ENCODE data around the gene DPM1.

The DPM1 gene

DNA sequence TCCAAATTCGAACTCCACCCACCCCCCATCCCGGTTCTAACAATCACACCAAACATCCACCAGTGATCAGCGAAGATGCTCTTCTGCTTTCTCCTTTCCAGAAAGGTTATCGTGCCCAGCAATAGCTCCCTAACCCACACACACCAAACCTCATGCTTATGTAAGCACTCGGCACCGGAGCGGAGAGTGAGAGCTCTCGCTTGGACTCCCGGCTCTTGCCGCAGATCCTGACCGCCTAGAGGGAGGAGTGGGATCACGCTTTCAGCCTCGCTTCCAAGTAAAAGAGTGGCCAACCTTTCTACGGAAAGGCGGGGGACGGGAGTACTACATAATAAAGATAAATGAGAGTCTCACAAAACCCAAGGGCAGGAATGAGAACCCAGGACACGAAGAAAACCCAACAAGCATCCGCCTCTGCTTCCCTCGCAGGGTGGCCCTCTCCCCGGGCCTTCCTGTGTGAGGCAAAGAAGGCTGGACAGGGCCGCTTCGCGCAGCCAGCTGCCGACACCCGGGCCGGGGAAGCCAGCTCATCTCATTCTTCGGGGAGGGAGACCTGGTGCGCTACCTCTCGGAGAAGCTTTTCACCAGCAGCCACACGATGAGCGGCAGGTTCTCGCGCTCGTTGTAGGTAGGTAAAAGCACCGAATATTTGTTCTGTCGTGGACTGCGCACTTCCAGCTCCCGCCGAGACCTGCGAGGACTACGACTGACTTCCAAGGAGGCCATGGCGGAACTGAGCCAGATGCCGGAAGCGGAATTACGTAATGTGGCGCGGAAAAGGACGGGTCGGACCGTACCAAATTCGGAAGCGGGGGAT is at the start of gene DPM1:
TSS of gene DPM1 (minus strand) at position 735 of the 817 bp plus-strand sequence. CDS start at position 726, 9 bp downstream.
- no peak for DNase-seq (ENCODE audit: extremely low read depth, low read depth)
- peak within 1 kb of the TSS; percentile 99 for H3K4me3 ChIP-seq (replicated peaks; ENCODE audit: low read depth, low read length)
- TF ChIP-seq, protein P1, sequence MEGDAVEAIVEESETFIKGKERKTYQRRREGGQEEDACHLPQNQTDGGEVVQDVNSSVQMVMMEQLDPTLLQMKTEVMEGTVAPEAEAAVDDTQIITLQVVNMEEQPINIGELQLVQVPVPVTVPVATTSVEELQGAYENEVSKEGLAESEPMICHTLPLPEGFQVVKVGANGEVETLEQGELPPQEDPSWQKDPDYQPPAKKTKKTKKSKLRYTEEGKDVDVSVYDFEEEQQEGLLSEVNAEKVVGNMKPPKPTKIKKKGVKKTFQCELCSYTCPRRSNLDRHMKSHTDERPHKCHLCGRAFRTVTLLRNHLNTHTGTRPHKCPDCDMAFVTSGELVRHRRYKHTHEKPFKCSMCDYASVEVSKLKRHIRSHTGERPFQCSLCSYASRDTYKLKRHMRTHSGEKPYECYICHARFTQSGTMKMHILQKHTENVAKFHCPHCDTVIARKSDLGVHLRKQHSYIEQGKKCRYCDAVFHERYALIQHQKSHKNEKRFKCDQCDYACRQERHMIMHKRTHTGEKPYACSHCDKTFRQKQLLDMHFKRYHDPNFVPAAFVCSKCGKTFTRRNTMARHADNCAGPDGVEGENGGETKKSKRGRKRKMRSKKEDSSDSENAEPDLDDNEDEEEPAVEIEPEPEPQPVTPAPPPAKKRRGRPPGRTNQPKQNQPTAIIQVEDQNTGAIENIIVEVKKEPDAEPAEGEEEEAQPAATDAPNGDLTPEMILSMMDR (IDR thresholded peaks at IDR 0.05; ENCODE audit: low read depth, low read length, missing control alignments), result no peak

DNA sequence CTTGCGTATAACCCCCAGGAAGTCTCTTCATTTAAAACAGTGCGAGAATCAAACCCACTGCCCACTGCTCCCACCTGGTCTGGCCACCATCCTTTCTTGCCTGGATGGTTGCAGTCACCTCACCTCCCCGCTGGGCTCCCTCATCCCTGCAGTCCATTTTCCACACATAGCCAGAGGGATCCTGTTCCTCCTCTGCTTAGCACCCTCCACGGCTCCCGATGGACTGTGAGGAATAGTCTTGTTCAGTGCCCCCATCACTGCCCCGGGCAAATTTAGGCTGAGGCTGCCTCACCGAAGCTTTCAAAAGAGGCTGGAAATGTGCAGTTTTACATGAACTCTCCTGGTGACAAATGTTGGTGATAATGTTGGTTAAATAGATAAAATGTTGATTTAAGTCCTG is 46.9 kb upstream of the DPM1 start:
- TF ChIP-seq, protein P1 (IDR thresholded peaks at IDR 0.05; ENCODE audit: low read depth, low read length, missing control alignments), result no peak
- no peak overlapping the region for H3K4me3 ChIP-seq (replicated peaks; ENCODE audit: low read depth, low read length)
- no peak for DNase-seq (ENCODE audit: extremely low read depth, low read depth)

DNA sequence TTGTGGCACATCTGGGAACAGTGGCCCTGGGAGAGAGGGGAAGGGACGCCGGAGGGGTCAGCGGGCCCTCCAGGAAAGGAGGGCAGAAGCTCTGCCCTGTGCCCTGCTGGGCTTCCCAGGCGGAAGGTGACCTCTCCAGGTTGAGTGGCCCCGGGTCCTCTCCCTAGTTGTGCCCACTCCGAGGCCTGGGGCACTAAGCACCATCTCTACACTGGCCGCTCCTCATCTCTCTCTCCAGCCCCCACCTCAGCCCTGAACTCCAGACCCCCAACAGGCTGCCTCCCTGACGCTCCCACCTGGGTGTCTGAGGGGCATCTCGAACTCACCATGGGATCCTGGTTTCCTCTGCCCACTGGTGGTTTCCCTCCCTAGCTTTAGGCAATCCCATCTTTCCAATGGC is 46.4 kb upstream of the DPM1 start:
- no peak overlapping the region for H3K4me3 ChIP-seq (replicated peaks; ENCODE audit: low read depth, low read length)
- DNase-seq (ENCODE audit: extremely low read depth, low read depth), result no peak
- TF ChIP-seq, protein P1 (IDR thresholded peaks at IDR 0.05; ENCODE audit: low read depth, low read length, missing control alignments), result no peak

DNA sequence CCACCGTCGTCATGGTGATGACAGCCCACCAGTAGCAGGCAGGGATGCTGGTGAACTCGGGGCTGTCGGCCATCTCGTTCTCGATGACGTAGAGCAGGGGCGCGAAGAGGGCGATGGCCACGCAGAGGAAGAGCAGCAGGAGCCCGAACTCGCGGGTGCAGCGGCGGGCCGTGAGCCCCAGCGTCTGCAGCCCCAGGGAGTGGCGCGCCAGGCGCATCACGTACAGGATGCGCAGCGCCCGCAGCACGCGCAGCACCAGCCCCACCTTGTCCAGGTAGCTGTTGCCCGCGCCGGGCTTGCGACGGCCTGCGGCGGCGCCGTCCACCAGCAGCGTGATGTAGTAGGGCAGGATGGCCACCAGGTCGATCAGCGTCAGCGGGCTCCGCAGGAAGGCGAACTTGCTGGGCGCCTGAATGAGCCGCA is 46.0 kb upstream of the DPM1 start:
- H3K4me3 ChIP-seq (replicated peaks; ENCODE audit: low read depth, low read length), result no peak overlapping the region
- TF ChIP-seq, protein P1 (IDR thresholded peaks at IDR 0.05; ENCODE audit: low read depth, low read length, missing control alignments), result no peak
- no peak for DNase-seq (ENCODE audit: extremely low read depth, low read depth)

DNA sequence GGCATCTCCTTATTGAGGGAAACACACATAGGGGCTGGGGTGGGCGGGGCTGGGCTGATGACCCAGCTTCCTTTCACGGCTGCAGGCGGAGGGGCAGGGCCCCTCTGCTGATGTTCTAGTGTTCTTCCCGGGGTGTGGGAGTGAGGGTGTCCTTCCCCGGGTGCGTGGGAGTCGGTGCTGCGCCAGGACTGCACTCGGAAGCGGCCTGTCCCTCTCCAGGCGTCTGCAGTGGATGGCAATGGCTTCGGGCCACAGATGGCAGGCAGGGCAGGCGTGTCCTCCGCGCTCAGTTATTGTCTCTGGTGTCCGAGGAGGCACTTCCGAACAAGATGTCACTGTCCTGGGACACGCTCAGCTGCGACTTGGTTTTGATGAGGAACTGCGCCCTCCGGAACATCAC is 45.4 kb upstream of the DPM1 start:
- H3K4me3 ChIP-seq (replicated peaks; ENCODE audit: low read depth, low read length), result no peak overlapping the region
- DNase-seq (ENCODE audit: extremely low read depth, low read depth), result no peak
- TF ChIP-seq, protein P1 (IDR thresholded peaks at IDR 0.05; ENCODE audit: low read depth, low read length, missing control alignments), result no peak

DNA sequence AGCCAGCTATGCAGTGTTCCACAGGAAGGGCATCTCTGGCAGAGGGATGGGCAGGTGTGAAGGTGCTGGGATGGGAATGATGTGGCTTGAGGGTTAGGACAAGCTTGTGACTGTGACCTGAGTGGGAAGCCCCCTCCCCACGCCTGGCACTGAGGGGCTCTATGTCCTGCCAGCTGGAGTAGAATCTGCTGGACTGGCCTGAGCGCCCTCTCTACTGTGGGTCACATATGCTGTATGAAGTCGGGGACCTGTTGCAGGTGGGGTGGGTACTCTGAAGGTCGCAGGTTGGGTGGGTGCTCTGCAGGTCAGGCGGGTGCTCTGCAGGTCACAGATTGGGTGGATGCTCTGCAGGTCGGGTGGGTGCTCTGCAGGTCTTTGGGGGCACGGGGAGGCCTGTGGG is 44.3 kb upstream of the DPM1 start:
- H3K4me3 ChIP-seq (replicated peaks; ENCODE audit: low read depth, low read length), result no peak overlapping the region
- TF ChIP-seq, protein P1 (IDR thresholded peaks at IDR 0.05; ENCODE audit: low read depth, low read length, missing control alignments), result no peak
- no peak for DNase-seq (ENCODE audit: extremely low read depth, low read depth)

All from HFF-Myc (cell line).